Endothelial cell of umbilical vein (primary cell): ENCODE data around the gene CALN1. TPM values are rescaled to one million over a fixed set of nuclear protein-coding genes. Genes with fewer than 3 reads are reported as not detected.

Experiments
- BruUV-seq: library from RNA; stranded (reverse); fragments of 400-500 nt; replicated peaks from 2 replicates; lab custom pipeline; 2021; lab: Mats Ljungman, UMichigan
- CTCF ChIA-PET: fragments of 300-600, 350-600 bp; sonication (Branson Sonifier 250); formaldehyde crosslinking; loops from one replicate; lab custom pipeline; 2021; ENCODE audit warnings: antibody characterized with exemption, inconsistent platforms; lab: Charles Lee
- POLR2A ChIA-PET: fragments of 300-600, 350-600 bp; sonication (Branson Sonifier 250); formaldehyde crosslinking; loops from one replicate; lab custom pipeline; 2021; ENCODE audit warnings: antibody characterized with exemption, inconsistent platforms; lab: Charles Lee
- DNase-seq: peaks from one replicate; pipeline ENCODE4 v3.0.0-alpha.2; 2011; ENCODE audit warnings: low read depth, low spot score
- FAIRE-seq: peaks from 2 replicates; lab custom pipeline; 2011; peaks lifted over from hg19 to GRCh38; lab: Jason Lieb, UNC
- H2AFZ ChIP-seq: 2 replicates; pipeline ENCODE4 v1.6.0; 2012; ENCODE audit warnings: low read depth, low read length, control low read depth, inconsistent platforms
- H3K27ac ChIP-seq: 2 replicates; pipeline ENCODE4 v1.5.1; 2011; ENCODE audit warnings: low read depth, mild to moderate bottlenecking, control low read depth, low read length, moderate library complexity; ENCODE audit not compliant: insufficient read depth
- H3K27me3 ChIP-seq, 2 experiments: 2 replicates each; pipeline versions ENCODE4 v1.6.0 to v1.6.1; 2011; ENCODE audit warnings: low read length in 2 of 2, mixed read lengths in 1 of 2; ENCODE audit not compliant: control insufficient read depth in 2 of 2, insufficient read depth in 2 of 2
- H3K36me3 ChIP-seq, 2 experiments: 2 replicates in 1 of 2; 3 replicates in 1 of 2; pipeline ENCODE4 v1.5.1; 2011; ENCODE audit warnings: low read length in 2 of 2, mild to moderate bottlenecking in 1 of 2, moderate library complexity in 1 of 2; ENCODE audit not compliant: control insufficient read depth in 2 of 2, insufficient read depth in 2 of 2; ENCODE audit errors: extremely low read depth in 1 of 2
- H3K4me1 ChIP-seq: 3 replicates; pipeline ENCODE4 v1.5.1; 2011; ENCODE audit warnings: mild to moderate bottlenecking, low read length; ENCODE audit not compliant: control insufficient read depth, insufficient read depth; ENCODE audit errors: extremely low read depth
- H3K4me2 ChIP-seq: 2 replicates; pipeline ENCODE4 v1.6.1; 2011; ENCODE audit warnings: low read length, control low read depth, mixed read lengths; ENCODE audit not compliant: insufficient read depth
- H3K4me3 ChIP-seq, 3 experiments: fragments of 200-600 bp in 1 of 3; sonication (generic), shearing (Covaris generic) in 1 of 3; replicated peaks in 1 of 3; 2 replicates each; pipeline ENCODE4 v1.5.1; 2011 to 2016; ENCODE audit warnings: control low read depth in 3 of 3, low read length in 3 of 3, mild to moderate bottlenecking in 2 of 3, inconsistent platforms in 1 of 3, low read depth in 1 of 3, moderate library complexity in 1 of 3; ENCODE audit not compliant: insufficient read depth in 1 of 3
- H3K79me2 ChIP-seq: 2 replicates; pipeline ENCODE4 v1.6.0; 2012; ENCODE audit warnings: low read length, inconsistent platforms; ENCODE audit not compliant: control insufficient read depth, insufficient read depth
- H3K9ac ChIP-seq: replicated peaks from 2 replicates; pipeline ENCODE3; 2011; ENCODE audit warnings: low read length, control low read depth; ENCODE audit not compliant: insufficient read depth; ENCODE audit errors: extremely low read depth
- H3K9me1 ChIP-seq: replicated peaks from 3 replicates; pipeline ENCODE4 v1.6.0; 2011; ENCODE audit warnings: mild to moderate bottlenecking, low read length; ENCODE audit not compliant: control insufficient read depth, insufficient read depth; ENCODE audit errors: extremely low read depth
- H3K9me3 ChIP-seq: replicated peaks from 2 replicates; pipeline ENCODE4 v1.5.1; 2012; ENCODE audit warnings: low read length, inconsistent platforms; ENCODE audit not compliant: control insufficient read depth, insufficient read depth
- H4K20me1 ChIP-seq: replicated peaks from 2 replicates; pipeline ENCODE3; 2011; ENCODE audit warnings: mild to moderate bottlenecking, low read length; ENCODE audit not compliant: control insufficient read depth, insufficient read depth; ENCODE audit errors: extremely low read depth
- CTCF ChIP-seq, 2 donors: IDR thresholded peaks; 1 replicate in 1 of 2; 2 replicates in 1 of 2; pipeline ENCODE4 v1.5.1; 2011; ENCODE audit warnings: low read length in 2 of 2, mild to moderate bottlenecking in 2 of 2, moderate library complexity in 2 of 2, control low read depth in 1 of 2, inconsistent platforms in 1 of 2, low read depth in 1 of 2; ENCODE audit not compliant: insufficient read depth in 1 of 2; ENCODE audit errors: extremely low read depth in 1 of 2
- EZH2 ChIP-seq: IDR thresholded peaks from 2 replicates; pipeline ENCODE4 v1.6.1; 2012; ENCODE audit warnings: borderline replicate concordance, low read depth, mild to moderate bottlenecking, moderate library complexity, low read length, inconsistent platforms; ENCODE audit not compliant: severe bottlenecking
- FOS ChIP-seq: IDR thresholded peaks from 2 replicates; pipeline ENCODE4 v1.6.1; 2011; ENCODE audit warnings: mild to moderate bottlenecking, low read length, moderate library complexity, borderline replicate concordance; ENCODE audit not compliant: insufficient read depth
- GATA2 ChIP-seq: IDR thresholded peaks from 2 replicates; pipeline ENCODE4 v1.7.0; 2011; ENCODE audit warnings: low read depth, mild to moderate bottlenecking, moderate library complexity, mixed read lengths, low read length; ENCODE audit not compliant: insufficient read length, insufficient read depth
- JUN ChIP-seq: IDR thresholded peaks from 2 replicates; pipeline ENCODE4 v1.6.1; 2011; ENCODE audit warnings: borderline replicate concordance, low read depth; ENCODE audit not compliant: insufficient read length, insufficient read depth
- MAX ChIP-seq: IDR thresholded peaks from 2 replicates; pipeline ENCODE4 v1.6.1; 2011; ENCODE audit not compliant: insufficient read depth, insufficient read length
- MYC ChIP-seq: IDR thresholded peaks from one replicate; pipeline ENCODE4 v1.6.1; 2011; ENCODE audit warnings: mild to moderate bottlenecking, low read depth, low read length
- POLR2A ChIP-seq: IDR thresholded peaks from 2 replicates; pipeline ENCODE4 v1.6.1; 2012; ENCODE audit warnings: low read depth, mild to moderate bottlenecking, control low read depth, low read length
- POLR2AphosphoS5 ChIP-seq: IDR thresholded peaks from 2 replicates; pipeline ENCODE4 v1.6.1; 2012; ENCODE audit warnings: low read depth, mild to moderate bottlenecking, control low read depth, low read length, moderate library complexity; ENCODE audit not compliant: insufficient read depth
- dilution Hi-C: fragments of 300-500 bp; cut with MboI; formaldehyde crosslinking; loops from one replicate; pipeline ENCODE4 v1.15.0; 2019; ENCODE audit warnings: low sequenced_read_pairs; ENCODE audit not compliant: extremely low pct_ligation_motif_present
- intact Hi-C: fragments of 100-400 bp; cut with micrococcal nuclease; formaldehyde crosslinking; loops from one replicate; pipeline ENCODE4 v1.10.0; 2022
- polyA plus RNA-seq, 4 experiments: library from polyadenylated mRNA; depleted of rRNA in 3 of 4; stranded (reverse) in 3 of 4; unstranded in 1 of 4; fragments of >200 nt; gene quantifications; 2 replicates each; pipeline versions ENCODE4 v1.2.1 to v1.2.3, GENCODE V29; 2011 to 2012; ENCODE audit warnings: missing spikeins in 1 of 4
- total RNA-seq: library from RNA; stranded (reverse); gene quantifications from 2 replicates; pipeline ENCODE4 v1.2.3, GENCODE V29; 2021

The CALN1 gene
- total and polyA plus RNA-seq, 2 donors (not counting 3 experiments of a cell fraction or from before 2014, with no cell fraction given): not detected

- Histone ChIP-seq H3K27ac (no peak overlapping the region), H3K4me3 (no peak overlapping the region), H3K4me2 (no peak overlapping the region), H3K9me3 (no peaks in the 10 kb centered on the region), H3K36me3 (no peaks in the 10 kb centered on the region), H3K27me3 (no peaks in the 10 kb centered on the region), H2AFZ (no peak overlapping the region), H4K20me1 (no peaks in the 10 kb centered on the region), H3K9me1 (no peaks in the 10 kb centered on the region), H3K4me1 (no peaks in the 10 kb centered on the region), H3K9ac (no peak overlapping the region), H3K79me2 (no peaks in the 10 kb centered on the region)
- ChIA-PET CTCF (no interaction called here), POLR2A (no interaction called here)
- intact Hi-C loops: no loop called here
- TF ChIP-seq MYC (no peak), POLR2AphosphoS5 (no peak), GATA2 (no peak), CTCF (IDR thresholded peaks at IDR 0.05; ENCODE audit: extremely low read depth in 1 of 2, insufficient read depth in 1 of 2, low read depth in 1 of 2, low read length in 2 of 2) (no peak), JUN (no peak), FOS (no peak), POLR2A (no peak), EZH2 (no peak), MAX (no peak)
- DNase-seq (no peak), FAIRE-seq (no peak)
- dilution Hi-C loops: no loop called here
- BruUV-seq: no TSS peak
Measured at GRCh38 chr7:72307566-72307965, 104.6 kb downstream of the CALN1 start.
